ENCODE data around the gene EIF3J.

Gene EIF3J

GRCh38 chr15:44565387-44566154 lies 28.6 kb downstream of the EIF3J start:
- no peak overlapping the region for H3K27ac ChIP-seq
- TF ChIP-seq ZFX (IDR thresholded peaks at IDR 0.05), result no peak
- TF ChIP-seq CTCF (conservative IDR thresholded peaks at IDR 0.05), result no peak

- TF ChIP-seq ZFX (IDR thresholded peaks at IDR 0.05), result no peak
- TF ChIP-seq CTCF (conservative IDR thresholded peaks at IDR 0.05), result no peak
- H3K27ac ChIP-seq, result no peak overlapping the region
Measured at GRCh38 chr15:44566155-44566540, 29.2 kb downstream of the EIF3J start.

- TF ChIP-seq ZFX (IDR thresholded peaks at IDR 0.05) (no peak), CTCF (conservative IDR thresholded peaks at IDR 0.05) (no peak)
- H3K27ac ChIP-seq, result no peak overlapping the region
Measured at GRCh38 chr15:44568338-44568737, 31.4 kb downstream of the EIF3J start.

GRCh38 chr15:44569316-44569715 lies 32.4 kb downstream of the EIF3J start:
- no peak overlapping the region for H3K27ac ChIP-seq
- TF ChIP-seq CTCF (conservative IDR thresholded peaks at IDR 0.05), result no peak
- no peak for TF ChIP-seq ZFX (IDR thresholded peaks at IDR 0.05)

GRCh38 chr15:44570361-44570760 lies 33.4 kb downstream of the EIF3J start:
- TF ChIP-seq ZFX (IDR thresholded peaks at IDR 0.05) (no peak), CTCF (conservative IDR thresholded peaks at IDR 0.05) (no peak)
- no peak overlapping the region for H3K27ac ChIP-seq

GRCh38 chr15:44573386-44573785 lies 36.4 kb downstream of the EIF3J start:
- no peak for TF ChIP-seq ZFX (IDR thresholded peaks at IDR 0.05)
- no peak for TF ChIP-seq CTCF (conservative IDR thresholded peaks at IDR 0.05)
- H3K27ac ChIP-seq, result no peak overlapping the region

GRCh38 chr15:44574734-44575133 lies 37.8 kb downstream of the EIF3J start:
- H3K27ac ChIP-seq, result no peak overlapping the region
- TF ChIP-seq CTCF (conservative IDR thresholded peaks at IDR 0.05) (no peak), ZFX (IDR thresholded peaks at IDR 0.05) (no peak)

Measured in C4-2B (cell line).